OCI-LY7 (cell line): ENCODE measurements around the gene CCDC78. TPM values are rescaled to one million over a fixed set of nuclear protein-coding genes. Genes with fewer than 3 reads are reported as not detected.

Source experiments
- BruUV-seq: library from RNA; stranded (reverse); fragments of 400-500 nt; replicated peaks from 2 replicates; lab custom pipeline; 2021; lab: Mats Ljungman, UMichigan
- CTCF ChIA-PET: fragments of 300-600 bp; sonication (Branson Sonifier 250); formaldehyde crosslinking; loops from one replicate; lab custom pipeline; 2022; ENCODE audit warnings: antibody characterized with exemption; ENCODE audit not compliant: unreplicated experiment; lab: Charles Lee
- POLR2A ChIA-PET: fragments of 300-600 bp; sonication (Branson Sonifier 250); formaldehyde crosslinking; loops from one replicate; lab custom pipeline; 2022; ENCODE audit warnings: antibody characterized with exemption; lab: Charles Lee
- DNase-seq: peaks from one replicate; pipeline ENCODE4 v3.0.0-alpha.2; 2015; ENCODE audit warnings: low spot score
- H2AFZ ChIP-seq: fragments of 200-600 bp; sonication (generic), shearing (Covaris generic); 2 replicates; pipeline ENCODE4 v1.6.1; 2014; ENCODE audit warnings: mild to moderate bottlenecking, antibody characterized with exemption, low read length, moderate library complexity
- H3K27ac ChIP-seq: fragments of 200-600 bp; sonication (generic); 2 replicates; pipeline ENCODE4 v1.5.1; 2014; ENCODE audit warnings: mixed run types, low read depth, mild to moderate bottlenecking, moderate library complexity, low read length, inconsistent platforms; ENCODE audit not compliant: poor library complexity, severe bottlenecking
- H3K36me3 ChIP-seq: fragments of 200-600 bp; sonication (generic); 2 replicates; pipeline ENCODE4 v1.6.1; 2014; ENCODE audit warnings: mild to moderate bottlenecking, antibody characterized with exemption, low read length, moderate library complexity, mixed read lengths; ENCODE audit not compliant: insufficient read depth
- H3K4me1 ChIP-seq: fragments of 200-600 bp; sonication (generic); 2 replicates; pipeline ENCODE4 v1.5.1; 2014; ENCODE audit warnings: mild to moderate bottlenecking, low read length; ENCODE audit not compliant: insufficient read depth, poor library complexity, severe bottlenecking
- H3K4me2 ChIP-seq: fragments of 200-600 bp; sonication (generic); 2 replicates; pipeline ENCODE4 v1.6.1; 2014; ENCODE audit warnings: mild to moderate bottlenecking, low read length
- H3K4me3 ChIP-seq: fragments of 200-600 bp; sonication (generic); 2 replicates; pipeline ENCODE4 v1.5.1; 2014; ENCODE audit warnings: mild to moderate bottlenecking, low read depth, low read length; ENCODE audit not compliant: poor library complexity, severe bottlenecking
- H3K79me2 ChIP-seq: fragments of 200-600 bp; sonication (generic); 2 replicates; pipeline ENCODE4 v1.6.1; 2016; ENCODE audit warnings: low read depth, mild to moderate bottlenecking, low read length, moderate library complexity, mixed read lengths; ENCODE audit not compliant: insufficient read depth
- H3K9me2 ChIP-seq: fragments of 200-600 bp; sonication (generic); 2 replicates; pipeline ENCODE4 v1.6.1; 2016; ENCODE audit warnings: mild to moderate bottlenecking, low read length, mixed read lengths; ENCODE audit not compliant: insufficient read depth
- H3K9me3 ChIP-seq: fragments of 200-600 bp; sonication (generic); 2 replicates; pipeline ENCODE4 v1.6.1; 2014; ENCODE audit warnings: mild to moderate bottlenecking, mixed run types, low read length, mixed read lengths
- H4K20me1 ChIP-seq: fragments of 200-600 bp; sonication (generic); 2 replicates; pipeline ENCODE4 v1.6.1; 2014; ENCODE audit warnings: mild to moderate bottlenecking, antibody characterized with exemption, low read length, moderate library complexity, mixed read lengths; ENCODE audit not compliant: insufficient read depth
- CTCF ChIP-seq: fragments of 200-600 bp; sonication (generic); conservative IDR thresholded peaks from 2 replicates; pipeline ENCODE4 v1.5.1; 2014; ENCODE audit warnings: mild to moderate bottlenecking, antibody characterized with exemption, low read length, moderate library complexity, mixed read lengths
- EZH2phosphoT487 ChIP-seq: fragments of 200-600 bp; sonication (generic); IDR thresholded peaks from 2 replicates; pipeline ENCODE4 v1.6.1; 2018; ENCODE audit warnings: low read depth, borderline replicate concordance, mild to moderate bottlenecking, mixed run types, antibody characterized with exemption, low read length, moderate library complexity, mixed read lengths
- intact Hi-C: fragments of 100-400 bp; cut with micrococcal nuclease; formaldehyde crosslinking; loops from one replicate; pipeline ENCODE4 v1.10.0; 2022; ENCODE audit not compliant: unreplicated experiment
- total RNA-seq, 2 experiments: library from RNA; depleted of rRNA in 1 of 2; stranded (reverse); fragments of >200 nt in 1 of 2; shearing (Covaris generic) in 1 of 2; gene quantifications; 2 replicates each; pipeline ENCODE4 v1.2.3, GENCODE V29; 2014 to 2022

Gene CCDC78
- total RNA-seq, 2 experiments from 2014 or later = 25.8 to 57.9 TPM

- Histone ChIP-seq H3K9me3 (no peaks in the 10 kb centered on the region), H3K4me3 (no peak overlapping the region), H3K9me2 (no peaks in the 10 kb centered on the region), H3K4me1 (peaks cover 33% of the 10 kb centered on the region), H4K20me1 (no peaks in the 10 kb centered on the region), H3K27ac (no peak overlapping the region), H3K79me2 (peaks cover 22% of the 10 kb centered on the region; the same call in 1 of the 2 replicates), H2AFZ (no peak overlapping the region), H3K36me3 (peaks cover 40% of the 10 kb centered on the region), H3K4me2 (no peak overlapping the region)
- intact Hi-C loops = no loop called here
- DNase-seq = no peak
- ChIA-PET CTCF (no interaction called here), POLR2A (no interaction called here)
- BruUV-seq = no TSS peak
- TF ChIP-seq CTCF (no peak), EZH2phosphoT487 (no peak)
Measured at GRCh38 chr16:686459-687260, 39.6 kb downstream of the CCDC78 start.

- Histone ChIP-seq H3K4me2 (no peak overlapping the region), H3K36me3 (peaks cover 46% of the 10 kb centered on the region), H4K20me1 (0 out of 2 replicates have a peak, but pooled peaks cover 5% of the 10 kb centered on the region), H2AFZ (no peak overlapping the region), H3K9me3 (no peaks in the 10 kb centered on the region), H3K9me2 (no peaks in the 10 kb centered on the region), H3K79me2 (peaks cover 29% of the 10 kb centered on the region; the same call in 1 of the 2 replicates), H3K4me3 (no peak overlapping the region), H3K4me1 (peaks cover 40% of the 10 kb centered on the region), H3K27ac (no peak overlapping the region)
- no peak for DNase-seq
- POLR2A ChIA-PET = no interaction called here
- intact Hi-C loops = no loop called here
- TF ChIP-seq EZH2phosphoT487 (no peak), CTCF (peak; percentile 54; the same call in 1 of the 2 replicates)
- no TSS peak for BruUV-seq
- CTCF ChIA-PET = no interaction called here
Measured at GRCh38 chr16:685967-686366, 40.3 kb downstream of the CCDC78 start.
